Cardiac fibroblast (primary cell): ENCODE results near the gene POT1.

Experiments
- DNase-seq, 2 donors: peaks; one replicate each; pipeline versions ENCODE4 v3.0.0 to v3.0.0-alpha.2; 2010; ENCODE audit warnings: low read depth in 2 of 2
- H3K4me3 ChIP-seq, 2 donors: replicated peaks in 1 of 2; 1 replicate in 1 of 2; 2 replicates in 1 of 2; pipeline ENCODE4 v1.5.1; 2011; ENCODE audit warnings: low read depth in 2 of 2, low read length in 2 of 2, mild to moderate bottlenecking in 2 of 2, moderate library complexity in 1 of 2
- CTCF ChIP-seq: IDR thresholded peaks from one replicate; pipeline ENCODE4 v1.5.1; 2011; ENCODE audit warnings: low read depth, mild to moderate bottlenecking, low read length, inconsistent platforms

POT1 gene

GRCh38 chr7:124914298-124914697 lies 15.3 kb downstream of the POT1 start:
- no peak for DNase-seq
- no peak overlapping the region for H3K4me3 ChIP-seq
- no peak for TF ChIP-seq CTCF

DNA sequence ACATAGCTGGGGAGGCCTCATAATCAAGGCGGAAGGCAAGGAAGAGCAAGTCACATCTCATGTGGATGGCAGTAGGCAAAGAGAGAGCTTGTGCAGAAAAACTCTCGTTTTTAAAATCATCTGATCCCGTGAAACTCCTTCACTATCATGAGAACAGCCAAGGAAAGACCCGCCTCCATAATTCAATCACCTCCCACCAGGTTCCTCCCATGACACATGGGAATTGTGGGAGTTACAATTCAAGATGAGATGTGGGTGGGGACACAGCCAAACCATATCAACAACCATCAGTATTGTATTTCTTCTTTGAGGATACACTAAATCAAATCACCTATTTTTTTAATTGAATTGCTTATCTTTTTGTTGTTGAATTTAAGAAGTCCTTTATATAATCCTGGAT lies 16.7 kb downstream of the POT1 start:
- TF ChIP-seq CTCF, result no peak
- DNase-seq, result no peak
- H3K4me3 ChIP-seq, result no peak overlapping the region

- TF ChIP-seq CTCF, result no peak
- no peak for DNase-seq
- no peak overlapping the region for H3K4me3 ChIP-seq
Measured at GRCh38 chr7:124909808-124910207, 19.8 kb downstream of the POT1 start.

GRCh38 chr7:124908259-124908658 lies 21.4 kb downstream of the POT1 start:
- no peak overlapping the region for H3K4me3 ChIP-seq
- DNase-seq, result peak in 1 of 2 donors; percentile 5
- TF ChIP-seq CTCF, result no peak

DNA sequence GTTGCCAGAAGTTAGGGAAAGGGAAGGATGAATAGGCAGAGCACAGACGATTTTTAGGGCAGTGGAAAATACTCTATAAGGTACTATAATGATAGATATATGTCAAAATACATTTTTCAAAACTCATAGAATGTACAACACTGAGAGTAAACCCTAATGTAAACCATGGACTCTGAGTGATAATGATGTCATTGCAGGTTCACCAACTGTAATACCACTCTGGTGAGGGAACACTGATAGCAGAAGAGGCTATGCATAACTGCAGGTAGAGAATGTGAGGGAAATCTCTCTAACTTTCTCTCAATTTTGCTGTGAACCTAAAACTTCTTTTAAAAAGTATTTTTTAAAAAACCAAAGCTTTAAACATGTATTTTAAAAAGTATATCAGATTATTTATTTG lies 22.1 kb downstream of the POT1 start:
- no peak for TF ChIP-seq CTCF
- H3K4me3 ChIP-seq, result no peak overlapping the region
- no peak for DNase-seq

DNA sequence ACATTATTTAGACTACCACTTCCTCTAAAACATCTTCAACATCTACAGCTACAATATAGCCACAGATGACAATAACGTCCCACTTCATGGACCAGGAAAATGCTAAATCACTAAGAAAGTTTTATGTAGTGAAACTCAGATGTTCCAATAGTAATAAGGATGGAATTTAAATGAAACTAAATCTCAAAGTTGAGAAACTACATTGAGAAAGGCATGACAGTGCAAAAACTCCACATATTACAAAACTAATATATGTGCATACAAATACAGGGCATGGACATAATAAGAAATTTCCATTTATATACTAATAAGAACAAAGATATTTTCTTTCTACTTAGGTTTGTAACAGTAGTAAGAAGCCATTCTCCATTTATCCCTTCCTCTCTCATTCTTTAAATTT lies 31.1 kb downstream of the POT1 start:
- H3K4me3 ChIP-seq, result no peak overlapping the region
- no peak for TF ChIP-seq CTCF
- DNase-seq, result peak in 1 of 2 donors; percentile 5

DNA sequence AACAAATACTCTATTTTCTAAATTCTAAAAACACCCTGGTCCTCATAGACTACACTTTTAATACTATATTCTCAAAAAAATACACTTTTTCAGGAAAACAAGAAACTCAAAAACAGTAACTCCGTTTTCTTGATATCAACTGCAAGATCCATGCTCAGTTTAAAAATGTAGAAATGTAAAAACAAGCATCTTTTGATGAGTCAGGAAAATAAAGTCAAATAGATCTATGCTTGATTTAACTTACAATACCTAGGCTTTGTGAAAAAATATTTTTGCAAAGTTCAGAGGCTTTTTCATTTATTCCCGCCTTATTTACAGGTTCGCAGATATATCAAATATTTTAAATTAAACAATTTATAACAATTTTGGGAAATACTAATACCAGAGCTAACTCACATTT lies 33.6 kb downstream of the POT1 start:
- TF ChIP-seq CTCF, result no peak
- no peak for DNase-seq
- H3K4me3 ChIP-seq, result no peak overlapping the region
